Measurements from ENCODE around the gene F2RL3.

The F2RL3 gene

GRCh38 chr19:16876904-16877361 is 11.9 kb upstream of the F2RL3 start:
- Mint-ChIP-seq H3K4me1 (no peaks in the 10 kb centered on the region), H3K27ac (no peak overlapping the region), H3K27me3 (ENCODE audit: low read depth) (no peaks in the 10 kb centered on the region), H3K4me3 (no peak overlapping the region), H3K36me3 (ENCODE audit: low read depth) (peaks cover 75% of the 10 kb centered on the region), H3K9me3 (peaks cover 5% of the 10 kb centered on the region)
- TF ChIP-seq CTCF (IDR thresholded peaks at IDR 0.05; ENCODE audit: unreplicated experiment in 3 of 3): no peak

GRCh38 chr19:16877581-16877980 is 11.2 kb upstream of the F2RL3 start:
- Mint-ChIP-seq H3K36me3 (ENCODE audit: low read depth) (peaks cover 76% of the 10 kb centered on the region), H3K27me3 (ENCODE audit: low read depth) (no peaks in the 10 kb centered on the region), H3K9me3 (peaks cover 12% of the 10 kb centered on the region), H3K4me3 (no peak overlapping the region), H3K4me1 (no peaks in the 10 kb centered on the region), H3K27ac (no peak overlapping the region)
- no peak for TF ChIP-seq CTCF (IDR thresholded peaks at IDR 0.05; ENCODE audit: unreplicated experiment in 3 of 3)

- Mint-ChIP-seq H3K27ac (no peak overlapping the region), H3K27me3 (ENCODE audit: low read depth) (peaks cover 6% of the 10 kb centered on the region), H3K4me3 (no peak overlapping the region), H3K9me3 (peaks cover 17% of the 10 kb centered on the region), H3K4me1 (no peaks in the 10 kb centered on the region), H3K36me3 (ENCODE audit: low read depth) (peaks cover 70% of the 10 kb centered on the region)
- TF ChIP-seq CTCF (IDR thresholded peaks at IDR 0.05; ENCODE audit: unreplicated experiment in 3 of 3): no peak
Observed at GRCh38 chr19:16878181-16878965, 10.4 kb upstream of the F2RL3 start.

- Mint-ChIP-seq H3K27me3 (ENCODE audit: low read depth) (peaks cover 6% of the 10 kb centered on the region), H3K36me3 (ENCODE audit: low read depth) (peaks cover 44% of the 10 kb centered on the region), H3K4me3 (no peak overlapping the region), H3K27ac (no peak overlapping the region), H3K4me1 (no peaks in the 10 kb centered on the region), H3K9me3 (peaks cover 17% of the 10 kb centered on the region)
- no peak for TF ChIP-seq CTCF (IDR thresholded peaks at IDR 0.05; ENCODE audit: unreplicated experiment in 3 of 3)
Observed at GRCh38 chr19:16880884-16881554, 7.8 kb upstream of the F2RL3 start.

- H3K36me3 Mint-ChIP-seq (ENCODE audit: low read depth): peaks cover 36% of the 10 kb centered on the region
Observed at GRCh38 chr19:16882146-16882545, 6.7 kb upstream of the F2RL3 start.

More at GRCh38 chr19:16882146-16882545, 6.7 kb upstream of the F2RL3 start:
- Mint-ChIP-seq H3K27me3 (ENCODE audit: low read depth) (peaks cover 6% of the 10 kb centered on the region), H3K4me3 (no peak overlapping the region), H3K9me3 (peaks cover 17% of the 10 kb centered on the region), H3K4me1 (no peaks in the 10 kb centered on the region), H3K27ac (no peak overlapping the region)
- no peak for TF ChIP-seq CTCF (IDR thresholded peaks at IDR 0.05; ENCODE audit: unreplicated experiment in 3 of 3)
